ENCODE results near the gene OR10D3. TPM values are rescaled to one million over a fixed set of nuclear protein-coding genes. Genes with fewer than 3 reads are reported as not detected.

The OR10D3 gene
- polyA plus RNA-seq, 1 donor (not counting 4 experiments of a cell fraction or from before 2014, with no cell fraction given) = not detected

GRCh38 chr11:124147951-124148350, 35.2 kb upstream of the OR10D3 start:
- no peaks in the 10 kb centered on the region for H3K9me1 ChIP-seq (ENCODE audit: control insufficient read depth, extremely low read depth, insufficient read depth, low read length)
- peaks cover 0 to 3% of the 10 kb centered on the region in 2 experiments for H3K36me3 ChIP-seq (ENCODE audit: control insufficient read depth in 2 of 2, extremely low read depth in 1 of 2, insufficient read depth in 2 of 2, low read length in 2 of 2)
- H3K4me2 ChIP-seq (ENCODE audit: control insufficient read depth, extremely low read depth, insufficient read depth, low read depth, low read length) = no peak overlapping the region
- no peak overlapping the region for H3K4me3 ChIP-seq (ENCODE audit: control insufficient read depth in 2 of 3, extremely low read depth in 1 of 3, insufficient read depth in 2 of 3, low read depth in 1 of 3, low read length in 3 of 3)
- dilution Hi-C loops (cut with MboI; ENCODE audit: extremely low pct_ligation_motif_present, low sequenced_read_pairs) = no loop called here
- no peak overlapping the region for H2AFZ ChIP-seq (ENCODE audit: control insufficient read depth, low read length)
- H4K20me1 ChIP-seq (ENCODE audit: control insufficient read depth, extremely low read depth, insufficient read depth, low read length) = no peaks in the 10 kb centered on the region
- H3K27me3 ChIP-seq (ENCODE audit: control insufficient read depth, extremely low read depth, insufficient read depth, low read length) = no peaks in the 10 kb centered on the region
- TF ChIP-seq CTCF (optimal IDR thresholded peaks at IDR 0.05 in 1 of 3, IDR thresholded peaks at IDR 0.05 in 1 of 3, conservative IDR thresholded peaks at IDR 0.05 in 1 of 3; ENCODE audit: extremely low read depth in 1 of 3, insufficient read depth in 2 of 3, low read length in 3 of 3) (no peak), EZH2 (IDR thresholded peaks at IDR 0.05; ENCODE audit: low read length) (no peak)
- no peaks in the 10 kb centered on the region for H3K9me3 ChIP-seq (ENCODE audit: control insufficient read depth, low read depth, low read length)
- H3K79me2 ChIP-seq (ENCODE audit: control insufficient read depth, insufficient read depth, low read length) = no peaks in the 10 kb centered on the region
- H3K4me1 ChIP-seq (ENCODE audit: control insufficient read depth, extremely low read depth, insufficient read depth, low read length) = no peaks in the 10 kb centered on the region
- FAIRE-seq (no peak), DNase-seq (ENCODE audit: low read depth, low spot score) (no peak)
- no peak overlapping the region for H3K9ac ChIP-seq (ENCODE audit: control insufficient read depth, extremely low read depth, insufficient read depth, low read length)
- no peak overlapping the region for H3K27ac ChIP-seq (ENCODE audit: control insufficient read depth, insufficient read depth, low read length)

DNA sequence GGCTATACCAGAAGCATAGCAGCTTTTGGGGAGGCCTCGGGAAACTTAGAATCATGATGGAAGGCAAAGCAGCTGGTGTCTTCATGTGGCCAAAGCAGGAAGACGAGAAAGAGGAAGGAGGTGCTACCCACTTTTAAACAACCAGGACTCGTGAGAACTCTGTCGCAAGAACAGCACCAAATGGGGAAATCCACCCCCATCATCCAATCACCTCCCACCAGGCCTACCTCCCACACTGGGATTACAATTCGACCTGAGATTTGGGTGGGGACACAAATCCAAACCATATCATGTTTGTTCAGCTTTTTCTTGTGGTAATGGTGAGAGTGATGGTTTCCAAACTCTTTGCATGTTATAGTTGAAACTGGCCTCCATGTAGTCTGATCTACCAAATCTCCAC, 32.5 kb upstream of the OR10D3 start:
- Histone ChIP-seq H3K4me3 (ENCODE audit: control insufficient read depth in 2 of 3, extremely low read depth in 1 of 3, insufficient read depth in 2 of 3, low read depth in 1 of 3, low read length in 3 of 3) (no peak overlapping the region), H2AFZ (ENCODE audit: control insufficient read depth, low read length) (no peak overlapping the region), H3K4me1 (ENCODE audit: control insufficient read depth, extremely low read depth, insufficient read depth, low read length) (no peaks in the 10 kb centered on the region), H3K9me3 (ENCODE audit: control insufficient read depth, low read depth, low read length) (no peaks in the 10 kb centered on the region), H3K27me3 (ENCODE audit: control insufficient read depth, extremely low read depth, insufficient read depth, low read length) (no peaks in the 10 kb centered on the region), H3K9me1 (ENCODE audit: control insufficient read depth, extremely low read depth, insufficient read depth, low read length) (no peaks in the 10 kb centered on the region), H3K9ac (ENCODE audit: control insufficient read depth, extremely low read depth, insufficient read depth, low read length) (no peak overlapping the region), H3K36me3 (ENCODE audit: control insufficient read depth in 2 of 2, extremely low read depth in 1 of 2, insufficient read depth in 2 of 2, low read length in 2 of 2) (peaks cover 0 to under 1% of the 10 kb centered on the region in 2 experiments), H3K27ac (ENCODE audit: control insufficient read depth, insufficient read depth, low read length) (no peak overlapping the region), H4K20me1 (ENCODE audit: control insufficient read depth, extremely low read depth, insufficient read depth, low read length) (no peaks in the 10 kb centered on the region), H3K79me2 (ENCODE audit: control insufficient read depth, insufficient read depth, low read length) (no peaks in the 10 kb centered on the region), H3K4me2 (ENCODE audit: control insufficient read depth, extremely low read depth, insufficient read depth, low read depth, low read length) (no peak overlapping the region)
- DNase-seq (ENCODE audit: low read depth, low spot score) = no peak
- FAIRE-seq = no peak
- dilution Hi-C loops (cut with MboI; ENCODE audit: extremely low pct_ligation_motif_present, low sequenced_read_pairs) = no loop called here
- no peak for TF ChIP-seq EZH2 (IDR thresholded peaks at IDR 0.05; ENCODE audit: low read length)
- TF ChIP-seq CTCF (optimal IDR thresholded peaks at IDR 0.05 in 1 of 3, IDR thresholded peaks at IDR 0.05 in 1 of 3, conservative IDR thresholded peaks at IDR 0.05 in 1 of 3; ENCODE audit: extremely low read depth in 1 of 3, insufficient read depth in 2 of 3, low read length in 3 of 3) = no peak

All from keratinocyte (primary cell).